ENCODE measurements around the gene AKAP6.

GRCh38 chr14:32662211-32662610 lies 333.1 kb downstream of the AKAP6 start:
- no peak for TF ChIP-seq CTCF (conservative IDR thresholded peaks at IDR 0.05; ENCODE audit: low read length)
- no peak for TF ChIP-seq EZH2phosphoT487 (IDR thresholded peaks at IDR 0.05; ENCODE audit: borderline replicate concordance, low read depth, low read length)

Measured in OCI-LY7 (cell line).